Endodermal cell (in vitro differentiated cells): Measurements from ENCODE around the gene NBEAL1. TPM values are rescaled to one million over a fixed set of nuclear protein-coding genes. Genes with fewer than 3 reads are reported as not detected.

Source experiments
- DNase-seq: peaks from one replicate; pipeline ENCODE4 v3.0.0-alpha.2; 2017
- H3K27ac ChIP-seq: 2 replicates; pipeline ENCODE4 v1.5.1; 2013; ENCODE audit warnings: mild to moderate bottlenecking, low read depth, low read length, moderate library complexity
- H3K27me3 ChIP-seq: 2 replicates; pipeline ENCODE4 v1.6.1; 2013; ENCODE audit warnings: mild to moderate bottlenecking, low read length, moderate library complexity; ENCODE audit not compliant: insufficient read depth, control insufficient read depth, poor library complexity, severe bottlenecking
- H3K36me3 ChIP-seq: 2 replicates; pipeline ENCODE4 v1.7.0; 2013; ENCODE audit warnings: mild to moderate bottlenecking, low read length, moderate library complexity; ENCODE audit not compliant: control insufficient read depth, insufficient read depth
- H3K4me1 ChIP-seq: one replicate; pipeline ENCODE4 v1.7.0; 2013; ENCODE audit warnings: low read length; ENCODE audit not compliant: control insufficient read depth, insufficient read depth
- H3K4me3 ChIP-seq: 2 replicates; pipeline ENCODE4 v1.5.1; 2013; ENCODE audit warnings: mild to moderate bottlenecking, low read length, moderate library complexity
- H3K9ac ChIP-seq: 2 replicates; pipeline ENCODE4 v1.6.1; 2013; ENCODE audit warnings: mild to moderate bottlenecking, low read length, moderate library complexity; ENCODE audit not compliant: poor library complexity, severe bottlenecking; ENCODE audit errors: extremely low read depth
- H3K9me3 ChIP-seq: 2 replicates; pipeline ENCODE4 v1.6.1; 2013; ENCODE audit warnings: mild to moderate bottlenecking, low read length, moderate library complexity; ENCODE audit not compliant: control insufficient read depth
- H3K27ac Mint-ChIP-seq: 2 replicates; pipeline ENCODE4 v1.8.0; 2020; ENCODE audit warnings: mixed read lengths
- H3K27me3 Mint-ChIP-seq: 2 replicates; pipeline ENCODE4 v1.8.0; 2021; ENCODE audit warnings: mild to moderate bottlenecking, mixed read lengths; ENCODE audit not compliant: insufficient read depth
- H3K36me3 Mint-ChIP-seq: 2 replicates; pipeline ENCODE4 v1.8.0; 2020; ENCODE audit warnings: low read depth, mixed read lengths
- H3K4me1 Mint-ChIP-seq: 2 replicates; pipeline ENCODE4 v1.8.0; 2020; ENCODE audit warnings: mixed read lengths
- H3K4me3 Mint-ChIP-seq: 2 replicates; pipeline ENCODE4 v1.8.0; 2020; ENCODE audit warnings: mild to moderate bottlenecking, moderate library complexity, mixed read lengths
- H3K9me3 Mint-ChIP-seq: 2 replicates; pipeline ENCODE4 v1.8.0; 2020; ENCODE audit warnings: mild to moderate bottlenecking, mixed read lengths
- WGBS, 2 experiments: methylation state at CpG; one replicate each; pipeline versions ENCODE4 v1.1.5 to v1.1.7; 2013; ENCODE audit warnings: missing lambda C conversion rate in 2 of 2, mixed read lengths in 1 of 2; ENCODE audit not compliant: insufficient coverage in 1 of 2, insufficient read length in 1 of 2; 5-methylcytosine and 5-hydroxymethylcytosine counted together
- total RNA-seq, 2 donors: library from RNA; stranded (reverse); fragmentation: NEBNext Ultra II Directional in 1 of 2; extraction: Animal tissue kit (Norgen Biotek cat#: 25700) in 1 of 2; gene quantifications; 2 replicates in 1 of 2; 3 replicates in 1 of 2; pipeline ENCODE4 v1.2.1, GENCODE V29; 2021
- TF ChIP-seq, protein P1 (sequence below): fragments of 200-600 bp; sonication (generic); conservative IDR thresholded peaks from 2 replicates; pipeline ENCODE4 v1.5.0; 2021; ENCODE audit warnings: antibody characterized with exemption, mild to moderate bottlenecking

Gene NBEAL1
- total RNA-seq, 2 donors from 2014 or later: 18.2 to 20.1 TPM

DNA sequence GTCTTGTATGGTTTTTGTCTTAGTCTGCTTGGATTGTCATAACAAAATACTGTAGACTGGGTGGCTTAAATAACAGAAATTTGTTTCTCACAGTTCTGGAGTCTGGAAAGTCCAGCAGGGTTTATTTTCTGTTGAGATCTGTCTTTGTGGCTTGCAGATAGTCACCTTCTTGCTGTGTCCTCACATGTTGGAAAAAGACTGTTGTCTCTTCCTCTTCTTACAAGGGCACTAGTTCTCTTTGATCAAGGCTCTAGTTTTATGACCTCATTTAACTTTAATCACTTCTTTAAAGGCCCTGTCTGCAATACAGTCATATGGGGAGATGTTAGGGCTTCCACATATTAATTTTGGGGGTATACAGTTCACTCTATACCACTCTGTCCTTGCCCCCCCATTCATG lies 56.5 kb downstream of the NBEAL1 start:
- no peaks in the 10 kb centered on the region for H3K27me3 Mint-ChIP-seq
- Histone ChIP-seq H3K27me3 (no peaks in the 10 kb centered on the region), H3K4me3 (no peak overlapping the region), H3K9ac (no peak overlapping the region), H3K4me1 (no peaks in the 10 kb centered on the region), H3K9me3 (peaks cover 32% of the 10 kb centered on the region), H3K36me3 (peaks cover 55% of the 10 kb centered on the region), H3K27ac (no peak overlapping the region)
- H3K27ac Mint-ChIP-seq: no peak overlapping the region
- peaks cover 68% of the 10 kb centered on the region for H3K36me3 Mint-ChIP-seq
- DNase-seq: no peak
- H3K4me3 Mint-ChIP-seq: no peak overlapping the region
- TF ChIP-seq, protein P1, sequence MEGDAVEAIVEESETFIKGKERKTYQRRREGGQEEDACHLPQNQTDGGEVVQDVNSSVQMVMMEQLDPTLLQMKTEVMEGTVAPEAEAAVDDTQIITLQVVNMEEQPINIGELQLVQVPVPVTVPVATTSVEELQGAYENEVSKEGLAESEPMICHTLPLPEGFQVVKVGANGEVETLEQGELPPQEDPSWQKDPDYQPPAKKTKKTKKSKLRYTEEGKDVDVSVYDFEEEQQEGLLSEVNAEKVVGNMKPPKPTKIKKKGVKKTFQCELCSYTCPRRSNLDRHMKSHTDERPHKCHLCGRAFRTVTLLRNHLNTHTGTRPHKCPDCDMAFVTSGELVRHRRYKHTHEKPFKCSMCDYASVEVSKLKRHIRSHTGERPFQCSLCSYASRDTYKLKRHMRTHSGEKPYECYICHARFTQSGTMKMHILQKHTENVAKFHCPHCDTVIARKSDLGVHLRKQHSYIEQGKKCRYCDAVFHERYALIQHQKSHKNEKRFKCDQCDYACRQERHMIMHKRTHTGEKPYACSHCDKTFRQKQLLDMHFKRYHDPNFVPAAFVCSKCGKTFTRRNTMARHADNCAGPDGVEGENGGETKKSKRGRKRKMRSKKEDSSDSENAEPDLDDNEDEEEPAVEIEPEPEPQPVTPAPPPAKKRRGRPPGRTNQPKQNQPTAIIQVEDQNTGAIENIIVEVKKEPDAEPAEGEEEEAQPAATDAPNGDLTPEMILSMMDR: no peak
- H3K4me1 Mint-ChIP-seq: no peaks in the 10 kb centered on the region
- peaks cover 21% of the 10 kb centered on the region for H3K9me3 Mint-ChIP-seq

DNA sequence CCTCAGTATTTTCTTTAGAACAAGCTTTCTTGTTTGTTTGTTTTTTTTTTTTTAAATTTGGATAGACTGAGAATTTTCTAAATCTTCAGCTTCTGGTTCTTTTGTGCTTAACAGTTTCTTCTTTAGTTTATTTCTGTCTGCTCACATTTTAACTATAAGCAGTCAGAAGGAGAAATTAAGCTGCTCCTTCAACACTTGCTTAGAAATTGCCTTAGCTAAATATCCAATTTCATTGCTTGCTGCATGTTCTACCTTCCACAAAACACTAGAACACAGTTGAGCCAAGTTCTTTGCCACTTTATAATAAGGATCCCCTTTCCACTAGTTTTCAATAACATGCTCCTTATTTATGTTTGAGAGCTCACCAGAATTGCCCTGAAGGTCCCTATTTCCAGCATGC lies 57.7 kb downstream of the NBEAL1 start:
- no peaks in the 10 kb centered on the region for H3K4me1 ChIP-seq
- DNase-seq: no peak
- H3K27me3 ChIP-seq: no peaks in the 10 kb centered on the region
- H3K4me1 Mint-ChIP-seq: no peaks in the 10 kb centered on the region
- H3K9me3 Mint-ChIP-seq: peaks cover 8% of the 10 kb centered on the region
- no peak overlapping the region for H3K4me3 Mint-ChIP-seq
- no peak overlapping the region for H3K9ac ChIP-seq
- H3K9me3 ChIP-seq: peaks cover 25% of the 10 kb centered on the region
- H3K4me3 ChIP-seq: no peak overlapping the region
- H3K36me3 ChIP-seq: peaks cover 55% of the 10 kb centered on the region
- no peaks in the 10 kb centered on the region for H3K27me3 Mint-ChIP-seq
- H3K36me3 Mint-ChIP-seq: peaks cover 62% of the 10 kb centered on the region
- H3K27ac ChIP-seq: no peak overlapping the region
- TF ChIP-seq, protein P1: no peak
- H3K27ac Mint-ChIP-seq: no peak overlapping the region

DNA sequence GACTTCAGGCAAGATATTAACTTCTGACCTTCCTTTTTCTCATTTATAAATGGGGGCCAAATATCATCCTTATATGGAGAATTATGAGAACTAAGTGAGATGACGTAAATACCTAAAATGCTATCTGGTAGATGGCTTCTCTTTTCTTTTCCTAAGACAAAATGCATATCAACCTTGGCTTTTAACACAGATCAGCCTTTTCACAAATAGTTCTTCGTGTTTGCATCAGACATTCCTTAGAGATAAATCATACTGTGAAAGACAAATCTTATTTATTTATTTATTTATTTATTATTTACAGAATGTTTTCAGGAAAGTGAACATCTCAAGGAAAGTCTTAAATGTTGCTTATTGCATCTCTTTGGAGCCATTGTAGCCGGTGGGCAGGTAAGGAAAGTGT lies 62.8 kb downstream of the NBEAL1 start:
- H3K27ac ChIP-seq: no peak overlapping the region
- H3K27ac Mint-ChIP-seq: no peak overlapping the region
- no peak overlapping the region for H3K4me3 Mint-ChIP-seq
- TF ChIP-seq, protein P1: no peak
- H3K9me3 ChIP-seq: peaks cover 6% of the 10 kb centered on the region
- peaks cover 33% of the 10 kb centered on the region for H3K36me3 ChIP-seq
- peaks cover 1% of the 10 kb centered on the region for H3K9me3 Mint-ChIP-seq
- no peak overlapping the region for H3K4me3 ChIP-seq
- no peaks in the 10 kb centered on the region for H3K4me1 ChIP-seq
- DNase-seq: no peak
- no peak overlapping the region for H3K9ac ChIP-seq
- H3K27me3 Mint-ChIP-seq: no peaks in the 10 kb centered on the region
- H3K36me3 Mint-ChIP-seq: peaks cover 27% of the 10 kb centered on the region
- H3K4me1 Mint-ChIP-seq: no peaks in the 10 kb centered on the region
- no peaks in the 10 kb centered on the region for H3K27me3 ChIP-seq
- 90 to 100% methylated on average over 1 to 2 of the region's 3 CpGs for WGBS, 2 experiments
